ENCODE results near the gene RAP1GAP.

- TF ChIP-seq CTCF (IDR thresholded peaks at IDR 0.05) (no peak), POLR2AphosphoS5 (IDR thresholded peaks at IDR 0.05) (no peak), POLR2A (IDR thresholded peaks at IDR 0.05) (no peak)
Measured at GRCh38 chr1:21648791-21649190, 20.4 kb downstream of the RAP1GAP start.
